Activated CD8-positive, alpha-beta T cell treated with anti-CD3 and anti-CD28 coated beads, Interleukin-2, amount 10 ng/mL, durations not matched to agents 7 days and 5 days (primary cell): ENCODE data around the gene RIOX2. TPM values are rescaled to one million over a fixed set of nuclear protein-coding genes. Genes with fewer than 3 reads are reported as not detected.

Source experiments
- ATAC-seq: fragments of 150-1000 bp; cut with Tn5 transposase; one replicate; pipeline ENCODE4 v1.10.0; 2021; ENCODE audit warnings: moderate library complexity
- CTCF ChIA-PET: fragments of 350-600 bp; sonication (Branson Sonifier 250); formaldehyde crosslinking; loops from one replicate; lab custom pipeline; 2021; ENCODE audit warnings: antibody characterized with exemption; lab: Charles Lee
- POLR2A ChIA-PET: fragments of 350-600 bp; sonication (Branson Sonifier 250); formaldehyde crosslinking; loops from one replicate; lab custom pipeline; 2021; ENCODE audit warnings: antibody characterized with exemption; lab: Charles Lee
- DNase-seq: peaks from one replicate; pipeline ENCODE4 v3.0.0-alpha.2; 2020
- H3K27ac Mint-ChIP-seq: one replicate; pipeline ENCODE4 v1.8.0; 2021; ENCODE audit warnings: mild to moderate bottlenecking, mixed read lengths
- H3K27me3 Mint-ChIP-seq: one replicate; pipeline ENCODE4 v1.8.0; 2021; ENCODE audit warnings: low read depth, mixed read lengths
- H3K36me3 Mint-ChIP-seq: one replicate; pipeline ENCODE4 v1.8.0; 2021; ENCODE audit warnings: low read depth, mixed read lengths
- H3K4me1 Mint-ChIP-seq: one replicate; pipeline ENCODE4 v1.8.0; 2021; ENCODE audit warnings: low read depth, mixed read lengths
- H3K4me3 Mint-ChIP-seq: one replicate; pipeline ENCODE4 v1.8.0; 2021; ENCODE audit warnings: mild to moderate bottlenecking, mixed read lengths
- H3K9me3 Mint-ChIP-seq: one replicate; pipeline ENCODE4 v1.8.0; 2022; ENCODE audit warnings: mixed read lengths; ENCODE audit not compliant: insufficient read depth
- total RNA-seq, 2 experiments: library from RNA; stranded (reverse); gene quantifications; one replicate each; pipeline ENCODE4 v1.2.3, GENCODE V29; 2021

The RIOX2 gene
- total RNA-seq, 2 experiments from 2014 or later = 25.0 to 27.9 TPM

DNA sequence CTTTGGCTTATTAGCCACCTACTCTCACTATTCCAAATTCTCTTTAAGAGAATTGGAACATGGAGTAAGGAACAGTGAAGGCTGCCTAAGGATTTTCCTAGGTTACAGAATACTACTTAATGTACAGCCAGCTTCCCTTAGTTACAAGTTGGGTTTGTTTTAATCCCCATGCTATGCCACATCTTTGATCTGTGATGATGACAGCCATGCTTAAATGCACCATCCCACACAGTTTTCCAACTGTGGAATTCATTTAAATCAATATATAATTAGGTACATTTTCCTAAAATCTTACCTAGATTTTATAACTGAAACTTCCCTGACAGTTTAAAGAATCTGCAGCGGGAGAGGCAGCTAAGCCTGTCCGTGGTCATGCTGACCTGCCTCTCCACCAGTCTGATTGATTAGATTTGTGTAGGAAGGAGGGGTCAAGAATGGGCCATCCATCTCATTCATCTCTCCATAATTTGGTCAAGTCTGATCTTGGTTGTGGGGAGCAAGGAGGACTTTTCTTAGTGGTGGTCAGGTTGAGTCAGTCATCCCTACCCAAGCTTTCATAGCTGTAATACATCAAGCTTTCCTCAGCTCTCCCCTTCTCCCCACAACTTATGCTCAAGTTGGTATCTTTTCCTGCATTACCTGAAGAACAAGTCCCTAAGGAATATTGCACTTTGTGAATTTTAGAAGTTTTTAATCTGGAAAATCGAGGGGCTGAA lies 37.1 kb downstream of the RIOX2 start:
- no peaks in the 10 kb centered on the region for H3K9me3 Mint-ChIP-seq
- no peaks in the 10 kb centered on the region for H3K27me3 Mint-ChIP-seq
- DNase-seq (no peak), ATAC-seq (no peak)
- POLR2A ChIA-PET = no interaction called here
- no peaks in the 10 kb centered on the region for H3K4me1 Mint-ChIP-seq
- CTCF ChIA-PET = interaction anchor here (1.3 kb wide), 1 partner anchor 10 kb away, joined by 3 read pairs; no protein-coding TSS in a partner anchor
- H3K4me3 Mint-ChIP-seq = no peak overlapping the region
- H3K27ac Mint-ChIP-seq = no peak overlapping the region
- peaks cover 16% of the 10 kb centered on the region for H3K36me3 Mint-ChIP-seq

DNA sequence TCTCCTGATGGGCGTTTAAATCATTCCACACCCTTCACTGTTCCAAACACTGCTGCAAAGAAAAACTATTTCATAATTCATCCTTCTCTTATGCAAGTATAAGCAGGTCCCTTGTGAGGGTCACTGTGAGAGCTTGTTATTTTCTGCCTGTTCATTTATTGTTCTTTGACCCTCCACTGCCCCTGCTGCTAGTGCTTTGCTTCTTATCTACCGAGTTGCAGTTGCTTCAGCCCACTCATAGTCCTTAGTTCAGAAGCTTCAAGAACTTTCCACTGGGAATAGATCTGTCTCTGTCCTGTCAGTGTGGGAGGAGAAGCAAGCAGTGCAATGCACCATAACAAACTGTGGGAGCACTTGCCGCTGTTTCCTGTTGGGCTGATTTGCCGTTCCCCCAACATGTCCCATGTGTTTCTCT lies 39.8 kb downstream of the RIOX2 start:
- Mint-ChIP-seq H3K27ac (no peak overlapping the region), H3K36me3 (peaks cover 8% of the 10 kb centered on the region), H3K4me1 (no peaks in the 10 kb centered on the region), H3K9me3 (no peaks in the 10 kb centered on the region), H3K4me3 (no peak overlapping the region), H3K27me3 (no peaks in the 10 kb centered on the region)
- ATAC-seq (no peak), DNase-seq (no peak)
- ChIA-PET CTCF (interaction anchor here (1.4 kb wide), 1 partner anchor 91 kb away, joined by 3 read pairs; no protein-coding TSS in a partner anchor), POLR2A (interaction anchor here (0.6 kb wide), 1 partner anchor 54 kb away, joined by 3 read pairs; no protein-coding TSS in a partner anchor)

- ChIA-PET POLR2A (no interaction called here), CTCF (no interaction called here)
- Mint-ChIP-seq H3K4me3 (no peak overlapping the region), H3K9me3 (no peaks in the 10 kb centered on the region), H3K4me1 (no peaks in the 10 kb centered on the region), H3K27me3 (no peaks in the 10 kb centered on the region), H3K27ac (no peak overlapping the region), H3K36me3 (peaks cover 5% of the 10 kb centered on the region)
- ATAC-seq (no peak), DNase-seq (no peak)
Observed at GRCh38 chr3:97931218-97931617, 41.0 kb downstream of the RIOX2 start.

DNA sequence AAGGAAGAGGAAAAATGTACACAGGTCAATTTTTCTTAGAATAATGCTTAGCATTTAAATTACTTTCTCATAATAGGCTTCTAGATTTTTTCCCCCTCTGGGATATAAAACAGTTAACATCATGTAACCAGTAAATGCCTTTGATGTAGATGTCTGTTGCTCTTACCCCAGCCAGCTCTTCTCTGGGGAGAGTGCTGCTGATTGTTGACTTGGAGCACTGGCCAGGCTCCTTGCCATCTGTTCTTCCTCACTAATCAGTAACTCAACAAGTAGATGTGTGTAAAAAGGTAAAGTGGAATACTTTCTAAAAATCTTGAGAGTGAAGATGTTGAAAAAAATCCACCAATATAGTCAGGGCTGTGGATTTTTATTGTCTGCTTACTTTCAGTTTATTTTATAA lies 42.2 kb downstream of the RIOX2 start:
- Mint-ChIP-seq H3K36me3 (peaks cover 5% of the 10 kb centered on the region), H3K27ac (no peak overlapping the region)
- no peak for ATAC-seq

GRCh38 chr3:97928986-97929385 lies 43.2 kb downstream of the RIOX2 start:
- H3K27me3 Mint-ChIP-seq = no peaks in the 10 kb centered on the region
- ATAC-seq (no peak), DNase-seq (no peak)
- H3K9me3 Mint-ChIP-seq = no peaks in the 10 kb centered on the region
- H3K36me3 Mint-ChIP-seq = peaks cover 5% of the 10 kb centered on the region
- POLR2A ChIA-PET = no interaction called here
- CTCF ChIA-PET = no interaction called here
- no peak overlapping the region for H3K27ac Mint-ChIP-seq
- H3K4me3 Mint-ChIP-seq = no peak overlapping the region
- H3K4me1 Mint-ChIP-seq = no peaks in the 10 kb centered on the region

More for the DNA sequence above, 42.2 kb downstream of the RIOX2 start:
- H3K4me1 Mint-ChIP-seq = no peaks in the 10 kb centered on the region
- DNase-seq = no peak
- H3K4me3 Mint-ChIP-seq = no peak overlapping the region
- ChIA-PET CTCF (interaction anchor here (1.0 kb wide), 1 partner anchor 42 kb away, joined by 3 read pairs; no protein-coding TSS in a partner anchor), POLR2A (interaction anchor here (0.7 kb wide), 1 partner anchor 19 kb away, joined by 4 read pairs; no protein-coding TSS in a partner anchor)
- H3K9me3 Mint-ChIP-seq = no peaks in the 10 kb centered on the region
- no peaks in the 10 kb centered on the region for H3K27me3 Mint-ChIP-seq

DNA sequence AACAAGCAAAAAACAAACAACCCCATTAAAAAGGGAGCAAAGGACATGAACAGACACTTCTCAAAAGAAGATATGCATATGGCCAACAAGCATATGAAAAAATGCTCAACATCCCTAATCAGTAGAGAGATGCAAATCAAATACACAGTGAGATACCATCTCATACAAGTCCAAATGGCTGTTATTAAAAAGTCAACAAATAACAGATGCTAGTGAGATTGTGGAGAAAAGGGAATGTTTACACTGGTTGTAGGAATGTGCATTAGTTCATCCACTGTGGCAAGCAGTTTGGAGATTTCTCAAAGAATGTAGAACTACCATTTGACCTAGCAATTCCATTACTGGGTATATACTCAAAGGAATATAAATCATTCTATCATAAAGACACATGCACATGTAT lies 44.5 kb downstream of the RIOX2 start:
- Mint-ChIP-seq H3K9me3 (no peaks in the 10 kb centered on the region), H3K27me3 (no peaks in the 10 kb centered on the region), H3K36me3 (peaks cover 5% of the 10 kb centered on the region), H3K27ac (no peak overlapping the region), H3K4me1 (no peaks in the 10 kb centered on the region), H3K4me3 (no peak overlapping the region)
- ChIA-PET CTCF (no interaction called here), POLR2A (no interaction called here)
- ATAC-seq (no peak), DNase-seq (no peak)

- Mint-ChIP-seq H3K4me1 (peaks cover 14% of the 10 kb centered on the region), H3K27me3 (no peaks in the 10 kb centered on the region), H3K36me3 (peaks cover 17% of the 10 kb centered on the region), H3K4me3 (no peak overlapping the region), H3K9me3 (no peaks in the 10 kb centered on the region), H3K27ac (no peak overlapping the region)
- DNase-seq = no peak
- ChIA-PET CTCF (no interaction called here), POLR2A (interaction anchor here (0.6 kb wide), 1 partner anchor 20 kb away, joined by 4 read pairs; no protein-coding TSS in a partner anchor)
- ATAC-seq = no peak
Observed at GRCh38 chr3:97917813-97918536, 54.3 kb downstream of the RIOX2 start.

- H3K36me3 Mint-ChIP-seq = peaks cover 12% of the 10 kb centered on the region
- peaks cover 18% of the 10 kb centered on the region for H3K4me1 Mint-ChIP-seq
- no peak overlapping the region for H3K27ac Mint-ChIP-seq
- DNase-seq (no peak), ATAC-seq (no peak)
- POLR2A ChIA-PET = no interaction called here
- no peaks in the 10 kb centered on the region for H3K27me3 Mint-ChIP-seq
- no peak overlapping the region for H3K4me3 Mint-ChIP-seq
- CTCF ChIA-PET = no interaction called here
- H3K9me3 Mint-ChIP-seq = no peaks in the 10 kb centered on the region
Observed at GRCh38 chr3:97916576-97916975, 55.7 kb downstream of the RIOX2 start.

- POLR2A ChIA-PET = no interaction called here
- peaks cover 14% of the 10 kb centered on the region for H3K36me3 Mint-ChIP-seq
Observed at GRCh38 chr3:97914388-97914787, 57.8 kb downstream of the RIOX2 start.

GRCh38 chr3:97911459-97911858 lies 60.8 kb downstream of the RIOX2 start:
- Mint-ChIP-seq H3K36me3 (peaks cover 17% of the 10 kb centered on the region), H3K27me3 (no peaks in the 10 kb centered on the region), H3K9me3 (no peaks in the 10 kb centered on the region), H3K4me1 (peaks cover 33% of the 10 kb centered on the region), H3K4me3 (no peak overlapping the region), H3K27ac (peak overlapping the region; percentile 87)
- DNase-seq (no peak), ATAC-seq (peak; percentile 18)
- POLR2A ChIA-PET = no interaction called here
- CTCF ChIA-PET = interaction anchor here (1.2 kb wide), 1 partner anchor 94 kb away, joined by 3 read pairs; no protein-coding TSS in a partner anchor

More at GRCh38 chr3:97914388-97914787, 57.8 kb downstream of the RIOX2 start:
- Mint-ChIP-seq H3K27ac (no peak overlapping the region), H3K4me3 (no peak overlapping the region), H3K4me1 (peaks cover 33% of the 10 kb centered on the region), H3K27me3 (no peaks in the 10 kb centered on the region), H3K9me3 (no peaks in the 10 kb centered on the region)
- ATAC-seq (no peak), DNase-seq (no peak)
- CTCF ChIA-PET = no interaction called here

- peaks cover 14% of the 10 kb centered on the region for H3K36me3 Mint-ChIP-seq
- H3K9me3 Mint-ChIP-seq = no peaks in the 10 kb centered on the region
- peak overlapping the region; percentile 87 for H3K27ac Mint-ChIP-seq
- POLR2A ChIA-PET = interaction anchor here (1.1 kb wide), 1 partner anchor 19 kb away, joined by 4 read pairs; no protein-coding TSS in a partner anchor
- CTCF ChIA-PET = interaction anchor here (1.2 kb wide), 1 partner anchor 93 kb away, joined by 3 read pairs; no protein-coding TSS in a partner anchor
- peak; percentile 82 for ATAC-seq
- H3K4me3 Mint-ChIP-seq = peak overlapping the region; percentile 72
- peak; percentile 45 for DNase-seq
- no peaks in the 10 kb centered on the region for H3K27me3 Mint-ChIP-seq
- peaks cover 33% of the 10 kb centered on the region for H3K4me1 Mint-ChIP-seq
Observed at GRCh38 chr3:97910931-97911351, 61.3 kb downstream of the RIOX2 start.
